HG03045 (cell line): ENCODE data around the gene CD93.

Source experiments
- ATAC-seq: cut with Tn5 transposase; IDR thresholded peaks from one replicate; pipeline ENCODE4 v1.9.1; 2021; ENCODE audit warnings: mild to moderate bottlenecking, moderate library complexity; ENCODE audit not compliant: unreplicated experiment

The CD93 gene

GRCh38 chr20:23100720-23101107, 14.6 kb upstream of the CD93 start:
- no peak for ATAC-seq

- no peak for ATAC-seq
Observed at GRCh38 chr20:23099791-23100719, 13.9 kb upstream of the CD93 start.

GRCh38 chr20:23097636-23098580, 11.8 kb upstream of the CD93 start:
- ATAC-seq = no peak

- ATAC-seq = no peak
Observed at GRCh38 chr20:23096986-23097520, 10.9 kb upstream of the CD93 start.

GRCh38 chr20:23096097-23096496, 10.0 kb upstream of the CD93 start:
- no peak for ATAC-seq

- ATAC-seq = no peak
Observed at GRCh38 chr20:23095499-23095898, 9.4 kb upstream of the CD93 start.

- ATAC-seq = no peak
Observed at GRCh38 chr20:23094927-23095326, 8.8 kb upstream of the CD93 start.

GRCh38 chr20:23094213-23094896, 8.2 kb upstream of the CD93 start:
- ATAC-seq = no peak

- no peak for ATAC-seq
Observed at GRCh38 chr20:23093613-23094012, 7.5 kb upstream of the CD93 start.

- no peak for ATAC-seq
Observed at GRCh38 chr20:23092861-23093495, 6.9 kb upstream of the CD93 start.

- ATAC-seq = no peak
Observed at GRCh38 chr20:23092384-23092756, 6.2 kb upstream of the CD93 start.

GRCh38 chr20:23091721-23092383, 5.7 kb upstream of the CD93 start:
- ATAC-seq = no peak

GRCh38 chr20:23090878-23091277, 4.8 kb upstream of the CD93 start:
- ATAC-seq = no peak

GRCh38 chr20:23090147-23090546, 4.0 kb upstream of the CD93 start:
- no peak for ATAC-seq

GRCh38 chr20:23088866-23089265, 2.7 kb upstream of the CD93 start:
- no peak for ATAC-seq

- ATAC-seq = no peak
Observed at GRCh38 chr20:23087587-23088251, 1.6 kb upstream of the CD93 start.

- no peak for ATAC-seq
Observed at GRCh38 chr20:23086931-23087411, 847 bp upstream of the CD93 start.

GRCh38 chr20:23085436-23086055, 578 bp downstream of the CD93 start:
- no peak for ATAC-seq
